ENCODE measurements around the gene RPL35A. TPM values are rescaled to one million over a fixed set of nuclear protein-coding genes. Genes with fewer than 3 reads are reported as not detected.

The RPL35A gene
- total RNA-seq, 1 donor from 2014 or later, result 676 TPM

- TF ChIP-seq CTCF (IDR thresholded peaks at IDR 0.05; ENCODE audit: insufficient read depth, low read length, severe bottlenecking), result no peak
- H3K27me3 ChIP-seq (ENCODE audit: control insufficient read depth, insufficient read depth, low read length), result no peaks in the 10 kb centered on the region
- H3K36me3 ChIP-seq (ENCODE audit: control insufficient read depth, insufficient read depth, low read length), result no peaks in the 10 kb centered on the region
- DNase-seq (ENCODE audit: low read depth) (no peak), FAIRE-seq (no peak)
- H3K4me3 ChIP-seq (ENCODE audit: low read depth, low read length), result no peak overlapping the region
Observed at GRCh38 chr3:197983076-197983475, 33.1 kb downstream of the RPL35A start.

- no peaks in the 10 kb centered on the region for H3K27me3 ChIP-seq (ENCODE audit: control insufficient read depth, insufficient read depth, low read length)
- H3K4me3 ChIP-seq (ENCODE audit: low read depth, low read length), result no peak overlapping the region
- DNase-seq (ENCODE audit: low read depth) (no peak), FAIRE-seq (no peak)
- no peak for TF ChIP-seq CTCF (IDR thresholded peaks at IDR 0.05; ENCODE audit: insufficient read depth, low read length, severe bottlenecking)
- no peaks in the 10 kb centered on the region for H3K36me3 ChIP-seq (ENCODE audit: control insufficient read depth, insufficient read depth, low read length)
Observed at GRCh38 chr3:197989651-197990050, 39.7 kb downstream of the RPL35A start.

GRCh38 chr3:197994736-197995135 is 44.7 kb downstream of the RPL35A start:
- Histone ChIP-seq H3K27me3 (ENCODE audit: control insufficient read depth, insufficient read depth, low read length) (no peaks in the 10 kb centered on the region), H3K36me3 (ENCODE audit: control insufficient read depth, insufficient read depth, low read length) (no peaks in the 10 kb centered on the region), H3K4me3 (ENCODE audit: low read depth, low read length) (no peak overlapping the region)
- no peak for DNase-seq (ENCODE audit: low read depth)
- no peak for TF ChIP-seq CTCF (IDR thresholded peaks at IDR 0.05; ENCODE audit: insufficient read depth, low read length, severe bottlenecking)
- no peak for FAIRE-seq

GRCh38 chr3:197996855-197997254 is 46.9 kb downstream of the RPL35A start:
- Histone ChIP-seq H3K36me3 (ENCODE audit: control insufficient read depth, insufficient read depth, low read length) (no peaks in the 10 kb centered on the region), H3K27me3 (ENCODE audit: control insufficient read depth, insufficient read depth, low read length) (no peaks in the 10 kb centered on the region), H3K4me3 (ENCODE audit: low read depth, low read length) (no peak overlapping the region)
- DNase-seq (ENCODE audit: low read depth) (no peak), FAIRE-seq (no peak)
- no peak for TF ChIP-seq CTCF (IDR thresholded peaks at IDR 0.05; ENCODE audit: insufficient read depth, low read length, severe bottlenecking)

- TF ChIP-seq CTCF (IDR thresholded peaks at IDR 0.05; ENCODE audit: insufficient read depth, low read length, severe bottlenecking), result no peak
- DNase-seq (ENCODE audit: low read depth), result no peak
- Histone ChIP-seq H3K4me3 (ENCODE audit: low read depth, low read length) (no peak overlapping the region), H3K36me3 (ENCODE audit: control insufficient read depth, insufficient read depth, low read length) (no peaks in the 10 kb centered on the region), H3K27me3 (ENCODE audit: control insufficient read depth, insufficient read depth, low read length) (no peaks in the 10 kb centered on the region)
- FAIRE-seq, result no peak
Observed at GRCh38 chr3:197997936-197998335, 47.9 kb downstream of the RPL35A start.

Other genes starting within 250 kb of the RPL35A start
- gene RUBCN, start 213.3 kb upstream of the RPL35A start, total RNA-seq, result 9.2 and 10.8 TPM in 2 replicates
- gene FYTTD1, start 200.3 kb upstream of the RPL35A start, total RNA-seq, result 37.9 and 47.4 TPM in 2 replicates
- gene LRCH3, start 158.9 kb upstream of the RPL35A start, total RNA-seq, result 25.5 and 33.8 TPM in 2 replicates
- gene LMLN, start 10.0 kb downstream of the RPL35A start, total RNA-seq, result 3.9 and 4.7 TPM in 2 replicates

All from bronchial epithelial cell (primary cell).